ENCODE data around the gene ITPK1. TPM values are rescaled to one million over a fixed set of nuclear protein-coding genes. Genes with fewer than 3 reads are reported as not detected.

The ITPK1 gene
- total RNA-seq, 4 donors from 2014 or later = 64.8 to 235 (median 128) TPM

DNA sequence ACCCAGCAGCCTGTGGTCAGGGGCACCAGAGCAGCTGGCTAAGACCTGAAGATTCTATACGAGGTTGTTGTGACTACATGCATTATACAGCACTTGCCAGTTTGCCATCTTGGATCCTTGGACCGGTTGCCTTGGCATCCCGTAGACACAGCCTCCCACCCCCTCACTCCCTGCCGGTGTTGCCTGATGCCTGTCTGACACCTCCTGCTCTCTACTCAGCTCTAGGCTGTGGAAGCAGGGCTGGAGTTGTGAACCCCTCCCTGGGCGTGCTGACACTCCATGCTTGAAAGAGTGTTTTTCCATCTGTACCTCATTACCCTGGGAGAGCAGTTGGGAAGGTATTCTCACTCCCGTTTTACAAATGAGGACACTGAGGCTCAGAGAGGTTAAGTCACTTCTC is 190.3 kb downstream of the ITPK1 start:
- Histone ChIP-seq H3K4me3 (no peak overlapping the region), H3K27me3 (peaks cover 23% of the 10 kb centered on the region), H3K9me3 (no peaks in the 10 kb centered on the region), H3K27ac (no peak overlapping the region), H3K4me1 (no peaks in the 10 kb centered on the region), H3K36me3 (no peaks in the 10 kb centered on the region)
- 71% methylated on average over 6 of the region's 6 CpGs; no CpG with 5 or more reads in 1 of the 2 donors for WGBS, 2 donors (ENCODE audit: low coverage in 1 of 2)
- DNase-seq = no peak
- TF ChIP-seq, protein P1, sequence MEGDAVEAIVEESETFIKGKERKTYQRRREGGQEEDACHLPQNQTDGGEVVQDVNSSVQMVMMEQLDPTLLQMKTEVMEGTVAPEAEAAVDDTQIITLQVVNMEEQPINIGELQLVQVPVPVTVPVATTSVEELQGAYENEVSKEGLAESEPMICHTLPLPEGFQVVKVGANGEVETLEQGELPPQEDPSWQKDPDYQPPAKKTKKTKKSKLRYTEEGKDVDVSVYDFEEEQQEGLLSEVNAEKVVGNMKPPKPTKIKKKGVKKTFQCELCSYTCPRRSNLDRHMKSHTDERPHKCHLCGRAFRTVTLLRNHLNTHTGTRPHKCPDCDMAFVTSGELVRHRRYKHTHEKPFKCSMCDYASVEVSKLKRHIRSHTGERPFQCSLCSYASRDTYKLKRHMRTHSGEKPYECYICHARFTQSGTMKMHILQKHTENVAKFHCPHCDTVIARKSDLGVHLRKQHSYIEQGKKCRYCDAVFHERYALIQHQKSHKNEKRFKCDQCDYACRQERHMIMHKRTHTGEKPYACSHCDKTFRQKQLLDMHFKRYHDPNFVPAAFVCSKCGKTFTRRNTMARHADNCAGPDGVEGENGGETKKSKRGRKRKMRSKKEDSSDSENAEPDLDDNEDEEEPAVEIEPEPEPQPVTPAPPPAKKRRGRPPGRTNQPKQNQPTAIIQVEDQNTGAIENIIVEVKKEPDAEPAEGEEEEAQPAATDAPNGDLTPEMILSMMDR (IDR thresholded peaks at IDR 0.05) = no peak
- TF ChIP-seq POLR2AphosphoS5 (IDR thresholded peaks at IDR 0.05) (no peak), EP300 (IDR thresholded peaks at IDR 0.05; ENCODE audit: low read depth) (no peak), POLR2A (IDR thresholded peaks at IDR 0.05) (no peak)
- intact Hi-C loops (cut with DNase I; ENCODE audit: low total_unique reads) = no loop called here
- in situ Hi-C loops (cut with MboI; ENCODE audit: low pct_ligation_motif_present in 1 of 4, low pct_unique_long_range_greater_than_20kb in 1 of 4, low sequenced_read_pairs in 3 of 4) = no loop called here

GRCh38 chr14:92924247-92924646 is 191.5 kb downstream of the ITPK1 start:
- no peaks in the 10 kb centered on the region for H3K4me1 ChIP-seq
- TF ChIP-seq, protein P1 (IDR thresholded peaks at IDR 0.05) = no peak
- no peak for TF ChIP-seq EP300 (IDR thresholded peaks at IDR 0.05; ENCODE audit: low read depth)
- TF ChIP-seq POLR2A (IDR thresholded peaks at IDR 0.05) = no peak
- no peak for TF ChIP-seq POLR2AphosphoS5 (IDR thresholded peaks at IDR 0.05)
- H3K9me3 ChIP-seq = no peaks in the 10 kb centered on the region
- 42% methylated on average over 5 of the region's 5 CpGs; no CpG with 5 or more reads in 1 of the 2 donors for WGBS, 2 donors (ENCODE audit: low coverage in 1 of 2)
- H3K27ac ChIP-seq = no peak overlapping the region
- no peak for DNase-seq
- intact Hi-C loops (cut with DNase I; ENCODE audit: low total_unique reads) = no loop called here
- in situ Hi-C loops (cut with MboI; ENCODE audit: low pct_ligation_motif_present in 1 of 4, low pct_unique_long_range_greater_than_20kb in 1 of 4, low sequenced_read_pairs in 3 of 4) = no loop called here
- no peak overlapping the region for H3K4me3 ChIP-seq
- peaks cover 23% of the 10 kb centered on the region for H3K27me3 ChIP-seq
- H3K36me3 ChIP-seq = no peaks in the 10 kb centered on the region

GRCh38 chr14:92923744-92924103 is 192.0 kb downstream of the ITPK1 start:
- intact Hi-C loops (cut with DNase I; ENCODE audit: low total_unique reads) = no loop called here
- no peak overlapping the region for H3K4me3 ChIP-seq
- H3K9me3 ChIP-seq = no peaks in the 10 kb centered on the region
- in situ Hi-C loops (cut with MboI; ENCODE audit: low pct_ligation_motif_present in 1 of 4, low pct_unique_long_range_greater_than_20kb in 1 of 4, low sequenced_read_pairs in 3 of 4) = no loop called here
- no peak overlapping the region for H3K27ac ChIP-seq
- TF ChIP-seq EP300 (IDR thresholded peaks at IDR 0.05; ENCODE audit: low read depth) = no peak
- TF ChIP-seq POLR2A (IDR thresholded peaks at IDR 0.05) = no peak
- TF ChIP-seq, protein P1 (IDR thresholded peaks at IDR 0.05) = no peak
- TF ChIP-seq POLR2AphosphoS5 (IDR thresholded peaks at IDR 0.05) = no peak
- no peaks in the 10 kb centered on the region for H3K4me1 ChIP-seq
- no peak for DNase-seq
- H3K27me3 ChIP-seq = peaks cover 23% of the 10 kb centered on the region
- 49% methylated on average over 8 of the region's 8 CpGs; no CpG with 5 or more reads in 1 of the 2 donors for WGBS, 2 donors (ENCODE audit: low coverage in 1 of 2)
- no peaks in the 10 kb centered on the region for H3K36me3 ChIP-seq

DNA sequence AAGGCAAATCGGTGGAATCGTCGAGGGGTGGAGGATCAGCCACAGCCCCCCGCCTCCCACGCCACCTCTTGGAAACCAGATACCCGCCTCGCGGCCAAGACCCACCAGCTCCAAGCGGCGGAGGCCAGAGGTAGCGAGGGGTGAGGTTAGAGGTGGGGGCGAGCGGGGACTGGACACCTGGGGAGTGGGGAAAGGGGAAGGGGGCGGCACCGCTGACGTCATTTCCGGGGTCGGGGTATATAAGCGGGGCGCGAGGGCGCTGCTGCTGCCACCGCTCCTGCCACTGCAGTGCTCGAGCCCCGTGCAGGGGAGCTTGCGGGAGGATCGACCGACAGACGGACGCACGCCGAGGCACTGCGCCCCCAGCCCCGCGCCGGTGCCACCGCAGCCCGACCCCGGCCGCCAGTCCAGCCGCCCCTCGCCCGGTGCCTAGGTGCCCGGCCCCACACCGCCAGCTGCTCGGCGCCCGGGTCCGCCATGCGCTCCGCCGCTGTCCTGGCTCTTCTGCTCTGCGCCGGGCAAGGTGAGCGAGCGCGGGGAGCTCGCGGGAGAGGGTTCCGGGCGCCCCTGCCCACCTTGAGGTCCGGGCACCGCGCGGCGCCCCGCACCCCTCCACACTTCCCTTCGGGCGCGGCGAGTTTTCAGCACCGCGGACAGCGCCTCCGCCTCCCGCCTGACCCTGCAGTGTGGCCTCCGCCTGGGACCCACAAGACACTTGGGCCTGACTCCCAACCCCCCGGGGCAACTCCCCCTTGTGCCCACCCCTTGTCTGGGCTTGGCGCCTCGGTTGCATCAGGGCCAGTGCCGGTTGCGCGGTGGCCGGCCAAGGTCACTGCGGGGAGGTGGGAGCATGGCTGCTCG is 192.6 kb downstream of the ITPK1 start, which contains the start of gene CHGA:
Gene CHGA (plus strand): TSS at position 268 of the 861 bp plus-strand sequence. CDS start 210 bp downstream, at position 478.
- TF ChIP-seq, protein P1 (IDR thresholded peaks at IDR 0.05) = no peak
- TF ChIP-seq POLR2AphosphoS5 (IDR thresholded peaks at IDR 0.05) (no peak), POLR2A (IDR thresholded peaks at IDR 0.05) (no peak), EP300 (IDR thresholded peaks at IDR 0.05; ENCODE audit: low read depth) (no peak)
- no peaks in the 10 kb centered on the region for H3K9me3 ChIP-seq
- H3K4me3 ChIP-seq = no peak within 1 kb of the TSS
- intact Hi-C loops (cut with DNase I; ENCODE audit: low total_unique reads) = no loop called here
- H3K36me3 ChIP-seq = no peaks in the 10 kb centered on the region
- H3K27me3 ChIP-seq = peaks cover 23% of the 10 kb centered on the region
- in situ Hi-C loops (cut with MboI; ENCODE audit: low pct_ligation_motif_present in 1 of 4, low pct_unique_long_range_greater_than_20kb in 1 of 4, low sequenced_read_pairs in 3 of 4) = no loop called here
- 17% methylated on average over 72 of the region's 86 CpGs; no CpG with 5 or more reads in 1 of the 2 donors for WGBS, 2 donors (ENCODE audit: low coverage in 1 of 2)
- no peaks in the 10 kb centered on the region for H3K4me1 ChIP-seq
- DNase-seq = peak; percentile 37
- no peak within 1 kb of the TSS for H3K27ac ChIP-seq

All from transverse colon (tissue), 4 donors.